Fibroblast of skin of abdomen (primary cell): Measurements from ENCODE around the gene DUS3L.
"Not testable (repeated sequence)": the region's sequence is repeated elsewhere in the genome, so short reads cannot be mapped to it uniquely, and the experiment has no call there.

Experiments used
- DNase-seq: peaks from one replicate; pipeline ENCODE4 v3.0.0-alpha.2; 2013

The DUS3L gene

DNA sequence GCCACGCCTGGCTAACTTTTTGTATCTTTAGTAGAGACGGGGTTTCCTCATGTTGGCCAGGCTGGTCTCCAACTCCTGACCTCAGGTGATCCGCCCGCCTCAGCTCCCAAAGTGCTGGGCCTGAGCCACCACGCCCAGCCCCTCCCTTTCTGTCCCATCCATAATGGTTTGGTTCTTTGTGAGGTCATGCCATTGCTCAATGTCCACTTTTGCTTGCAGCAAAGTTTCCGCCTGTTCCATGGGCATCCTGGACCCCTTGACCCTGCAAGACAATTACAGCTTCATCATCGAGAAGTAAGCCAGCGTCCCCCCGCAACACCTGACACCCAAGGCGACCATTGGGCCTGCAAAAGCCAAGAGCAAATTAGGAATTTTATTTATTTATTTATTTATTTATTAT is 23.0 kb downstream of the DUS3L start:
- DNase-seq = no peak

DNA sequence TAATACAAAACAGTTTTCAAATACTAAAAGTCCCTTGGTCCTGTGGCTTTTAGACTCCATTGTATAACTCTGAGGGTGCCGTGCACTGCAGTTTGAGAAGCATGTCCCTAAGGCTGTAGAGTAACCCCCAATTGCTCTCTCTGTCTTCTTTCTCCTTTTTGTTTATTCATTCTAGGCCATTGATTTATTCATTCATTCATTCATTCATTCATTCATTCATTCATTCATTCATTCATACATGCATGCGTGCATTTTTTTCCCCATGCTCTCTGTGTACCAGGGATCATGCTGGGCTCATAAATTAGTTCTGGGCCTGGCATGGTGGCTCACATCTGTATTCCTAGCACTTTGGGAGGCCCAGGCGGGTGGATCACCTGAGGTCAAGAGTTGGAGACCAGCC is 25.7 kb downstream of the DUS3L start:
- no peak for DNase-seq

DNA sequence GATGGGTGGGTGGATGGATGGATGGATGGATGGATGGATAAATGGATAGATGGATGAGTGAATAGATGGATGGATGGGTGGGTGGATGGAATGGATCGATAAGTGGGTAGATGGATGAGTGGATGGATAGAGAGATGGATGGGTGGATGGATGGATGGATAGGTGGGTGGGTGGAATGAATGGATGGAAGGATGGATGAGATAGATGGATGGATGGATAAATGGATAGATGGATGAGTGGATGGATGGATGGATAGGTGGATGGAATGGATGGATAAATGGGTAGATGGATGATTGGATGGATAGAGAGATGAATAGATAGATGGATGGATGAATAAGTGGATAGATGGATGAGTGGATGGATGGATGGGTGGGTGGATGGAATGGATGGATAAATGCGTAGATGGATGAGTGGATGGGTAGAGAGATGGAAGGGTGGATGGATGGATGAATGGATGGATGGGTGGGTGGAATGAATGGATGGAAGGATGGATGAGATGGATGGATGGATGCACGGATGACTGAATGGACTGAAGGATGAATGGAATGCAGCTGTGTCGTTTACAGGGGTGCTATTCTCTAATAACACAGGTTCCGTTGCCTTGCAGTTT is 28.2 kb downstream of the DUS3L start:
- DNase-seq = no peak

- no peak for DNase-seq
Measured at GRCh38 chr19:5753743-5754142, 37.2 kb downstream of the DUS3L start.

- no peak for DNase-seq
Measured at GRCh38 chr19:5751709-5752108, 39.3 kb downstream of the DUS3L start.

GRCh38 chr19:5749505-5749904 is 41.5 kb downstream of the DUS3L start:
- DNase-seq = no peak

- DNase-seq = not testable (repeated sequence)
Measured at GRCh38 chr19:5748920-5749319, 42.0 kb downstream of the DUS3L start.

GRCh38 chr19:5744999-5745398 is 46.0 kb downstream of the DUS3L start:
- not testable (repeated sequence) for DNase-seq

GRCh38 chr19:5743630-5744029 is 47.3 kb downstream of the DUS3L start:
- no peak for DNase-seq

DNA sequence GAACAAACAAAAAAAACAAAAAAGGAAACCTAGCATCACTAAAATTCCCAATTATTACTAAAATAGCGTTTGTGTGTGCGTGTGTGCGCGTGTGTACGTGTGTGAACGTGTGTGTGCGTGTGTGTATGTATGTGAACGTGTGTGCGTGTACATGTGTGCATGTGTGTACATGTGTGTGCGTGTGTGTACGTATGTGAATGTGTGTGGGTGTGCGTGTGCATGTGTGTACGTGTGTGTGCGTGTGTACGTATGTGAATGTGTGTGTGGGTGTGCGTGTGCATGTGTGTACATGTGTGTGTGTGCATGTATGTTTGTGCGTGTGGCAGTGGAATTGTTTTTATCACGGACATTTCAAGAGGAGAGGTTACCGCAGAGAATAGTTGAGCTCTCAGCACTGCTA is 48.9 kb downstream of the DUS3L start:
- no peak for DNase-seq

DNA sequence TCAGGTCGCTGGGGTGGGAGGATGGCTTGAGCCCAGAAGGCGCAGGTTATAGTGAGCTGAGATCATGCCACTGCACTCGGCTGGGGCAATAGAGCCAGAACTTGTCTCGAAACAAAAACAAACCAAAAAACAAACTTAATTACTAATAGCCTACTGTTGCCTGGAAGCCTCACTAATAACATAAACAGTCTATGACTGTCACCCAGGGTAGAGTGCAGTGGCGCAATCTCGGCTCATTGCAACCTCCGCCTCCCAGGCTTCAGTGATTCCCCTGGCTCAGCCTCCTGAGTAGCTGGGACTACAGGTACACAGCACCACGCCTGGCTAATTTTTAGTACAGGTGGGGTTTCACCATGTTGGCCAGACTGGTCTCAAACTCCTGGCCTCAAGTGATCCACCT is 52.5 kb downstream of the DUS3L start:
- no peak for DNase-seq
